ENCODE data around the gene MAPK10.

DNA sequence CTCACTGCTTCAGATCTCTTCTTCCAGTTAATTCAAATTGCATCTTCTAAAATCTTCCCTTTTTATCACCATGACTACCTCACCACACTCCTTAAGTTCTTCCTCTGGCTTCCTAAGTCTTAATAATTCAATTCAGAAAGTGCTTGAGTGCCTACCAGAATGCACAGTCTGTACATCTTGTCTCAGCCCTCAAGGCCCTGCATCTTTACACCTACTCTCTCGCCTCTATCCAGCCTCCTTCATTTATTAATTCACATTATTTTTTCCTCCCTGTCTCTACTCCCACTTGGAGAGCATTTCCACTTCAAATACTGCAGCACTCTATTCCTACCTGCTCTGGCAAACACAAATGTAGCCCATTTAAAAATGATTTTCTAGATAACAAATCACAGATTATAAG is 90.5 kb downstream of the MAPK10 start:
- no peak for TF ChIP-seq CTCF (conservative IDR thresholded peaks at IDR 0.05; ENCODE audit: low read length)
- no peak for TF ChIP-seq EZH2phosphoT487 (IDR thresholded peaks at IDR 0.05; ENCODE audit: borderline replicate concordance, low read depth, low read length)
